Suppressor macrophage (primary cell): ENCODE data around the gene LRRC4.

ENCODE experiments used
- DNase-seq, 4 experiments: peaks; one replicate each; pipeline ENCODE4 v3.0.0-alpha.2; 2020 to 2022

The LRRC4 gene

GRCh38 chr7:128057909-128058308 is 26.7 kb upstream of the LRRC4 start:
- no peak for DNase-seq

- no peak for DNase-seq
Observed at GRCh38 chr7:128056901-128057300, 25.7 kb upstream of the LRRC4 start.

GRCh38 chr7:128055637-128056036 is 24.4 kb upstream of the LRRC4 start:
- DNase-seq, result no peak

DNA sequence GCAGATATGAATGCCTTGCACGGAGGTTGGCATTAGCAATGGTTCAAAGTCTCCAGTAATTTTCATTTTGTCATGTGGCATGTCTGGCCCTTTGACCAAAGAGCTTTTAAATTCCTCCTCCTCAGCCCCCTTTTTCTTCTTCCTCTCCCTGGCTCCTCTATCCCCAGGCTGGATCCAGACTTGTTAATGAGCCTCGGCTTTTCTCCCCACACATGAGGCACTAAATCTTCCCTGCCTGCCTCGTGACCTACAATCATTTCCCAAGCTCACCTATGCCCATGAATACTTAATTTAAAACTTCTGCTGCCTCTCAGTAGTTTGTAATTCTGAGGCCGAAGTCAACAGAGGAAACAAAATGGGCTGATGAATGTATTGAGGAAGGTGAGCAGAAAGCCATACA is 23.3 kb upstream of the LRRC4 start:
- no peak for DNase-seq

GRCh38 chr7:128053991-128054390 is 22.8 kb upstream of the LRRC4 start:
- no peak for DNase-seq

DNA sequence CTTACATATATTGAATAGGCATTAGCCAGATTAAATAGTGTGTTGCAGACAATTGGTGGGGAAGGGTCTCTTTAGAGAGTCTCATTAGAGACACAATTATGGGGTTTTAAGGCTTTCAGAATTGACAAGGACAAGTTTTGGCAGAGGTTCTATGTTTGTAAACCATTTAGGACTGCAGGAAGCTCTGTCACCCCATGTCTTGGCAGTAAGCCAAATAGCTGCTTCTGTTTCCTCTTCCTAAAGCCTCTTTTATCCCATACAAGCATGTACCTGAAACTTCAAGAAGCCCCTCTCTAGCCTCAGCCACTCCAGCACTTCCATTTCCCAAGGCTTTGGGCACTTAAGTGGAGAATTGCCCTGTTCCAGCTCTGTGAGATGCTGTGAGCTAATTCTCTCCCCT is 21.8 kb upstream of the LRRC4 start:
- DNase-seq, result peak; percentile 45 to 68 (median 54)

GRCh38 chr7:128052404-128052803 is 21.2 kb upstream of the LRRC4 start:
- no peak for DNase-seq

DNA sequence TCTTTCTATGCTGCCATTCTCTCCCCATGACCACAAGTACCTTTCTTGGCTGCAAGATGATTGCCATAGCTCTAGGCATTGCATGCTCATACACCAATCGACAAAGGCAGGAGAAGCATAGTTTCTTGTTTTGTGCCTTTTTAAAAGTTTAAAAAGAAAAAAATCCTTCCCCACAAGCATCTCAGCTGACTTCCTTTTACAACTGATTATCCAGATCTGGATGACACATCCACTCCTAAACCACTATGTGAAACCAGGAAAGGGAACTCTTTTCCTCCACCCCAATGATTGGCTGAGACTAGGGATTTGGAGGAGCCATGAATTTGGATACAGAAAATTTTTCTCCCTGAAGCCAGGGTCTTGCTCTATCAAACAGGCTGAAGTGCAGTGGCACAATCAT is 14.5 kb upstream of the LRRC4 start:
- peak; percentile 32 to 68 (median 54) for DNase-seq

DNA sequence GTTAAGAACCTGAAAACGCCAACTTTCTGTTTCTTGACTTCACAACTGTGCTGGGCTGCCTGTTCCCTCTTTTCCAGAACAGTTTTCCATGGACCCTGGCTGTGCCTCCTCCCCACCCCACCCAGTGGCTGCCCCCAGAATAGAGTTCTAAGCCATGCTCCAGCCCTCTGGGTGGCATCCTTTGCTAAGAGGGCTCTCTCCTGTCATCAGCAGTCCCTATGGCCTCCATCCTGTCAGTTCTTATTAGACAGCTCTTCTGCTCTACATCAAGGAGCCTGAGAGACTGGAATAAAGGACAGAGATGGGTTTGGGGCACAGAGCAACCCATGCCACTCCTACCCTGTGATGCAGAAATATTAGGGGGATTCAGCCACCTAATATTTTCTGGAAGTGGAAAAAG is 13.9 kb upstream of the LRRC4 start:
- no peak for DNase-seq

- no peak for DNase-seq
Observed at GRCh38 chr7:128044064-128044463, 12.8 kb upstream of the LRRC4 start.

- no peak for DNase-seq
Observed at GRCh38 chr7:128042012-128042411, 10.8 kb upstream of the LRRC4 start.

GRCh38 chr7:128041203-128041602 is 10.0 kb upstream of the LRRC4 start:
- peak in 3 of 4 experiments; percentile 24 to 62 (median 50) for DNase-seq

GRCh38 chr7:128040205-128040604 is 9.0 kb upstream of the LRRC4 start:
- no peak for DNase-seq

GRCh38 chr7:128039544-128039953 is 8.3 kb upstream of the LRRC4 start:
- DNase-seq, result no peak

- DNase-seq, result no peak
Observed at GRCh38 chr7:128037880-128038619, 6.8 kb upstream of the LRRC4 start.

DNA sequence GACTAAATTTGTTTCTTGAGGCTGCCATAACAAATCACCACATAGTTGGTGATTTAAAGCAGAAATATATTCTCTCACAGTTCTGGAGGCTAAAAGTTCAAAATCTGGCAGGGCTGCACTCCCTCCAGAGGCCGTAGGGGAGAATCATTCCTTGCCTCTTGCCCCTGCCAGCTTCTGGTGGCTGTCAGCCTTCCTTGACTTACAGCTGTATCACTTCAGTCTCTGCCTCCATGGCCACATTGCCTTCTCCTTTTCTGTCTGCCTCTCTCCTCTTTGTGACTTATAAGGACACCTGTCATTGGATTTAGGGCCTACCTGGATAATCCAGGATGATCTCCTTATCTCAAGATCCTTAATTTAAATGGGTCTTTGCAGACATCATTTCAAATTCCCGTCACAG is 5.8 kb upstream of the LRRC4 start:
- DNase-seq, result no peak

GRCh38 chr7:128036226-128036940 is 5.1 kb upstream of the LRRC4 start:
- no peak for DNase-seq

DNA sequence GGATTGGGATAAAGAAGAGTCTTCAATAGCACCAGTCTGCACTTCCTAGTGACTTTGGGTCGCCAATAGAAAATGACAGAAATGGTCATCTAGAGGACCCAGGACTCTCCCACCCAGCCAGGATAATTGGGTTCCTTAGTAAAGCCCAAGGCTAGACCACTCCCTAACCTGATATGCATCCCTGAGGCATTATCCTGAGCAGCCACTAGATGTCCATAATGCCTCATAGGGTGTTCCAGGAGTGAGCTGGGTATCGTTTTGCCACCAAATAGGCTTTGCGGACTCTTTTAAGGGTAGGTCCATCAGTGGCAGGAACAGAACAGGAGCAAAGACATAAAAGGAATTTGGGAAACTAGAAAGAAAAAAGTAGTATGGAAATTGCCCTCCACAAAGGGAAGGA is 4.5 kb upstream of the LRRC4 start:
- DNase-seq, result no peak

DNA sequence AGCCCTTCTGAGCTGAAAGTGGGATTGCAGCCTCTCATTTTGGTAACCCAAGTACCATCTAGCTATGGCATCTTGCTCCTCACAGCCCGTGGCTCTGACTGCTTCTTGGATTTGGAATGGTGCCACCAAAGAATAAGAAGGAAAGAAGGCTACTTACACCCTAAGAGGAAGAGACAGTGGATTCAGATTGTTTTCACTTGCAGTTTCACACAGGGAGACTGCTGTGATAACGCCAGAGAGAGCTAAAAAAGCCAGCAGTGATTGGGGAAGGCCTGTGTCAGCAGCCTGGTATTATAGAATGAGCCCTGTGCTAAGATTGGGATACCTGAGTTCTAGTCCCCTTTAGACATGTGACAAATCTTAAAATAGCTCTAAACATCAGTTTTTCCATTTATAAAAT is 3.6 kb upstream of the LRRC4 start:
- no peak for DNase-seq

DNA sequence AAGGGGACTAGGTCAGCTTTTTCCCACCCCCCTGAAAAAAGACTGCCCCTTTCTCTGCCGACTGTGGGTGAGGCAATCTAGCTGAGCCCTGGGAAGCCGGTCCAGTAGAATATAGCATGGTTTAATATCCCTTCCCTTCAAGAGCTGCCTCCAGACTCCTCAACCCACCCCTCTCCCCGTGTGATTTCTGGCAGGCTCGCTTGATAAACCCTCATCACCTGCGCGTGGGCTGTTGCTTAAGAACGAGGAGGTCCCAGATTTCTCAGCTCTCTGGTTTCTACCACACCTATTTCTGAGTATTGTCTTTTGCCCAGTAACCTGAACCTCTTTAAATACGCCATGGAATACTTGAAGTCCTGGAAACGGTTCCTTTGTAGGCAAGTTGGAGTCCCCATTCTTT is 2.0 kb upstream of the LRRC4 start:
- no peak for DNase-seq

- peak; percentile 49 to 59 (median 55) for DNase-seq
Observed at GRCh38 chr7:128032605-128033235, 1.5 kb upstream of the LRRC4 start.

DNA sequence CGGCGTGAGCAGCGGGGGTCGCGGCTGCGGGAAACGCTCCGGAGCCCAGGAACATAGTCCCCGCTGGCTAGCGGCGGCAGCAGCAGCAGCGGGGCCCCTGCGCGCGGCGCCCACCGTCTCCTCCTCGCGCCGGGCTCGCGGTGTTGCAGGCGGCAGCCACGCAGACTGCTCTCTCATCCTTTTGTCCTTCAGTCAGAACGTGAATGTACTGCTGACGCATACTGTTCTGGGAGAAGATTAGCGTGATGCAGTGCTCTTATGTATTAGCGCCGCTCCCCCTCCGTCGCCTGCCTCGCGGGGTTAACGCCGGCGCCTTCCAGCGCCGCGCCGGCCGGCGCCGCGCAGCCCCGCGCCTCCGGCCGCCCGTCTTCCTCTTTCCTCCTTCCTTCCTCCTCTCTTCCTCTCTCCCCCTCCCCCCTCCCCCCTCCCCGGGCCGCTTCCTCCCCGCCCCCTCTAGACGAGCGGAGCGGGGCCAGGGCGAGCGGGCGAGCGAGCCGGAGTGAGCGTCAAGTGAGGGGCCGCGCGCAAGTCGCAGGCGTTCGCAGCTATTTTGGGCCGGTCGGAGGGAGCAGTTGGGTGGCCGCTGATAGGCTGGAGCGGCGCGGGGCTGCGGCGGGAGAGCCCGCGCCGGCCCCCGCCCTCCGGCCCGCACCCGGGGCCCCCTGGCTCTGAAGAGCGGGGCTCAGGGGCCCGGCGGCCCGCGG is 816 bp upstream of the LRRC4 start:
- DNase-seq, result peak; percentile 72 to 89 (median 80)

DNA sequence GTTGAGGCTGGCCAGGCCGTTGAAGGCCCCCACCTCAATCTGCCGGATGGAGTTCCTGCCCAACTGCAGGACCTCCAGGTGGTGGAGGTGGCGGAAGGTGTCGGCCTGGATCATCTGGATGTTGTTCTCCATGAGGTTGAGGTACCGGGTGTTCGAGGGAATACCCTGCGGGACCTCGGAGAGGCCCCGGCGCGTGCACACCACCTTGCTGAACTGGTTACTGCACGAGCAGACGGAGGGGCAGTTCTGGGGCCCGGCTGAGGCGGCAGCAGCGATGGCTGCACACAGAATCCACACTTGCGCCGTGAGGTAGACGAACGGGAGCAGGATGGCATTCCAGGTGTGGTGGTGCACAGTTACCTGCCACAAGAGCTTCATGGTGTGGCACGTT is 979 bp downstream of the LRRC4 start:
- no peak for DNase-seq
